GM19238 (cell line): ENCODE results near the gene INPP5D.

Experiments
- DNase-seq: peaks from one replicate; pipeline ENCODE4 v3.0.0; 2011; ENCODE audit warnings: low spot score; ENCODE audit not compliant: insufficient read length

INPP5D gene

DNA sequence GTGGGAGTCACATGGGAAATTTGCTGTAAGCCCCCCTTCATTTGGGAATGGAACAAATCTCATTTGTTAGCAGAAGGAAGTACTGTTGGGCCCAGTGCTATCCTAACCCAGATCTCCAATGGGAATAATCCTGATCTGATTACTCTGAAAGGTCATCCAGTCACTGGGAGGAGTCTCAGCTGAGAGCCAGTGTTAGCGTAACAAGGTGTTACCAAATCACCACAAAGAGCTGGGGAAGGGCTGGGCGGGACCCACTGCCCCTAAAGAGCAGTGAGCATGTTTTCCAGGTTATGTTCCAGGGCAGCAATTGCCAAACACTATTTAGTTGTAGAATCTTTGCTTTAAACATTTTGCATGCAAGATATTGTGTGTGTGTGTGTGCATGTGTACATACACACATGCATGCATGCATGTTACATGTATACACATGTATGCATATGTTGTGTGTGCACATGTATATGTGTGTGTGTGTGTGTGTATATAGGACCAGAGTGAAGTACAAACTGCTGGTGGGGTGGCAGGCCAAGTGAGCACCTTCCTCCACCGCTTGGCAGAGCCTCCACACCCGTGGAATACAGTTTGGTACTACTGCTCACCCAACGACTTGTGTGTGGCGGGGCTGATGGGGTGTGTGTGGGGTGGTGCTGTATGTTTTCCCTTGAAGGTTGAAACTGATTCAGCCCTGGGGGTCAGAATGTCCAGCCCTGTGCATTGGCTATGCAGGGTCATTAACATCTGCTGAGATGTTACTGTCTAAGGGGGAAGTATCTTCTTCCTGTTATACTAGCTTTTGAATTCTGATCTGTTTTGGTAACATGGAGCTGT, 15.2 kb downstream of the INPP5D start:
- DNase-seq: no peak

- no peak for DNase-seq
Measured at GRCh38 chr2:233075966-233076339, 15.8 kb downstream of the INPP5D start.

DNA sequence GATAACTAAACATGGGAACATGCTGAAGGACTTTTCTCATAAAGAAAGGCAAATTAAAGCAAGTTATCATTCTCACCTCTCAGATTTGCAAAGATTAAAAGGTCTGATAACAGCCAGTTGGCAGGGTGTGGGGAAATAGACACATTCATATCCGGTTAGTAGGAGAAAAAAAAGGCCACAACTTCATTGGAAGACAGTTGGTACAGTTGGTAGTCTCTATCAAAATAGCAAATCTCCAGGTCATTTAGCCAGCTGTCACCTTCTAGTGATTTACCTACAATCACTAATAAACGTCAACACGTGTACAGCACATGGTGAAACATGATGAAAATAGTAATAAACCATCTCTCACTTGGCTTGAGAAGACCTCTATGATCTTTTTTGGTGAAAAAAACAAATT, 16.6 kb downstream of the INPP5D start:
- DNase-seq: no peak

GRCh38 chr2:233079473-233079877, 19.3 kb downstream of the INPP5D start:
- DNase-seq: no peak

DNA sequence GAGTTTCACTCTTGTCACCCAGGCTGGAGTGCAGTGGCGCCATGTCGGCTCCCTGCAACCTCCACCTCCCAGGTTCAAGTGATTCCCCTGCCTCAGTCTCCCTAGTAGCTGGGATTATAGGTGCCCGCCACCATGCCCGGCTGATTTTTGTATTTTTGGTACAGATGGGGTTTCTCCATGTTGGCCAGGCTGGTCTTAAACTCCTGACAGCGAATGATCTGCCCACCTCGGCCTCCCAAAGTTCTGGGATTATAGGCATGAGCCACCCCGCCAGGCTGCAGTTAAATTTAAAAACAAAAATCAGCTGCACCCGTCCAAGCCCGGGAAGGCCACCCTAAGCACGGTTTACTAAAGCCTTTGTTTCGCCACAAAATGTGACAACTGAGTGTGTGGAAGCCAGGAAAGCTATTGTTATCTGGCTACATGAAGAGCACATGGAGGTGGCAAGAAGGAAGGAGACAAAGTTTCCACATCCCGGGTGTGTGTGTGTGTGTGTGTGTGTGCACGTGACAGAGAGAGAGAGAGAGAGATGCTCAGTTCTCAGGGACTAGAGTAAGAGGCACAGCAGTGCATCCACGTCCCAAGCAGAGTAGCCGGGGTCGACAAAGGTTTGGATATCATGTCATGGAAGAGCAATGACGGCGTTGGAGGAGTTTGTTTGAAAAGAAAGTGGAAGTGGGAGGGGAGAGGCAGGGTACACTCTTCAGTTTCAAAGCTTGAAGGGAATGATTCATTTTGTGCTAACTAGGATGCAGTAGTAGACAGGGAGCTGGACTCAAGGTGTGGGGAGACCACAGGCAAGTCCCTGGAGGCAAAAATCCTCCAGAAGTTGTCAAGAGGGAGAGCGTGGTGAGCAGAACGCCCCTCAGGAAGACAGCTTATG, 20.1 kb downstream of the INPP5D start:
- DNase-seq: no peak

DNA sequence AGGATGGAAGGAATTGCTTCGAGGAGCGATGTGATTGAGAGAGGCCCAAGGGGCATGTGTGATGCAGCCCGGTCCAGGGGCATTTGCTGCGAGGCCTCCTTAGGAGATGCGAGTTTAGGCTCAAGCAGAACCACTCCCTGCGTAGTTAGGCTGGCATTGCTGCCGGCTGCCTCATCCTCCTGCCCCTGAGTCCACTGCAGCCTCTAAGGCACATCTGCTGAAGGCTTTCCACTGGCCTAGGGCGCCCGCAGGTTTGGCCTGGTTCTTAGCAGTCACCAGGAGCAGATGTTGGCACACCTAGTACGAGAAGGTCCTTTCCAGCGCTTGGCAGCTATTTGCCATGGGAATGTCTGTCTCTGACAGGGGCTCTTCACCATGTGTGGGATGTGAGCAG, 20.7 kb downstream of the INPP5D start:
- DNase-seq: no peak

GRCh38 chr2:233081232-233081730, 21.1 kb downstream of the INPP5D start:
- DNase-seq: no peak

- no peak for DNase-seq
Measured at GRCh38 chr2:233081731-233082221, 21.6 kb downstream of the INPP5D start.

DNA sequence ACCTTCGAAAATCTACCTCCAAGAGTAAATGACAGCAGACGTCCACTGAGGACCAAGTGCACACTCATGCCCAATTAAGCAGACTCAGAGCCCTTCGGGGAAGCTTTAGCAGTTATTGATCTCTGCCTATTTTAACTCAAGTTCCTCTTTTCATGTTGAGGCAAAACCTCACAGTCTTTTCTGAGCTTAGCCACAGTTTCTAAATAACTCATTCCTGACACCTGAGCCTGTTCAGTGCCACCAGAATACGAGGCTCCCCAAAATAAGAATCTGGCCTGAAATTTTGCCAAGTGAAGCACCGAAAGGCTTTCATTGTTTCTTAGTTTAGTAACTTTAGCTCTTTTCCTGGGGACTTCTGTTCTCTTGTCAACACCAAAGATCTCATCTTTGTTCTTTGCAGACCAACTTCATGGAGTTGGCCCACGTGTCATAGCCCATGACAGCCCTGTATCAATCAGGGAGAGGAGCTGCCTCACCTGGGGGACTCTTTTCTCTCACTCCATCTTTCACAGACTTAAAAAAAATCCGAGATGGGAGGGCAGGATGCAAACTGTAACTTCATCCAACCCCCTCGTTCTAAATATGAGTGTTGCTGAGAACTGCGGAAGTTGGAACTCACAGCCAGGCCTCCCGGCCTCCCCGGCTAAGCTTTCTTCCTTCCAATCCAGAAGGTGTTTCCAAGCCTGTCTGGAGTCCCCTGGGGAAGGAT, 22.2 kb downstream of the INPP5D start:
- DNase-seq: no peak

GRCh38 chr2:233082931-233083755, 23.0 kb downstream of the INPP5D start:
- DNase-seq: no peak

- no peak for DNase-seq
Measured at GRCh38 chr2:233083782-233084181, 23.6 kb downstream of the INPP5D start.

DNA sequence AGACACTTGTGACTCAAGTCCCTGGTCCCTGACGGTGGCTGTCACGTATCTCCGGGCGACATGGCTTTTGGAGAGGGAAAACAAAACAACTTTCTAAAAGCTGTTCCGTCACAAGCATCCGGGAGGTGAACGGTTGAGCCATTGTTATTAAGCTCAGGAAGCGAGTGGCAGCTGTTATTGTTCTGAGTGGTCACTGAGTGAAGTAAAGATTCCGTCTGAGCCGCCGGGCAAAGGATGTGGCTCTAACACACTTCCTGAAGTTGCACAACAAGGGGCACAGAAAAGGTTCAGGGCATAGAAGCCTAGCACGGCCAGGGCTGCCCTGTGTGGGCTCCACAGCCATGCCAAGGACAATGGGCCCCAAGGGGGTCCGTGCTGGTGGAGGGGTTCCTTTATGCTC, 24.3 kb downstream of the INPP5D start:
- no peak for DNase-seq

- DNase-seq: no peak
Measured at GRCh38 chr2:233085037-233085838, 25.1 kb downstream of the INPP5D start.

- DNase-seq: no peak
Measured at GRCh38 chr2:233085839-233086150, 25.7 kb downstream of the INPP5D start.

DNA sequence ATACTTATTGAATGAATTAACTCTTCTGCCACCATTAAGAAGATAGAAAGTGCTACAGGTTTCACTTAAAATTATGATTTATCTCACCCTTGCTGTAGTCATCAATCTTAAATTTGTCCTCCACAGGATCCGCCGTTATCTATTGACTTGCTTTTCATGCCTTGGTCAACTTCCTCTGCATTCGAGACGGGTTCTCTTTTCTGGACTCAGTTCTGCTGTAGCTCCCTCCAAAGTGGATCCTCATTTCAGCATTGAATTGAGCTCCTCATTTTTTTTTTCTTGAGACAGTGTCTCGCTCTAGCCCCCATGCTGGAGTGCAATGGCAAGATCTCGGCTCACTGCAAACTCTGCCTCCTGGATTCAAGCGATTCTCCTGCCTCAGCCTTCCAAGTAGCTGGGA, 27.6 kb downstream of the INPP5D start:
- no peak for DNase-seq

- no peak for DNase-seq
Measured at GRCh38 chr2:233088972-233089345, 28.8 kb downstream of the INPP5D start.

- no peak for DNase-seq
Measured at GRCh38 chr2:233089851-233090250, 29.7 kb downstream of the INPP5D start.

GRCh38 chr2:233090879-233091278, 30.7 kb downstream of the INPP5D start:
- DNase-seq: no peak

GRCh38 chr2:233091595-233092375, 31.6 kb downstream of the INPP5D start:
- DNase-seq: no peak
